ENCODE results near the gene NAT8L. TPM values are rescaled to one million over a fixed set of nuclear protein-coding genes. Genes with fewer than 3 reads are reported as not detected.

NAT8L gene
- total and polyA plus RNA-seq, 7 donors = 0.72 to 7.2 (median 3.4) TPM

DNA sequence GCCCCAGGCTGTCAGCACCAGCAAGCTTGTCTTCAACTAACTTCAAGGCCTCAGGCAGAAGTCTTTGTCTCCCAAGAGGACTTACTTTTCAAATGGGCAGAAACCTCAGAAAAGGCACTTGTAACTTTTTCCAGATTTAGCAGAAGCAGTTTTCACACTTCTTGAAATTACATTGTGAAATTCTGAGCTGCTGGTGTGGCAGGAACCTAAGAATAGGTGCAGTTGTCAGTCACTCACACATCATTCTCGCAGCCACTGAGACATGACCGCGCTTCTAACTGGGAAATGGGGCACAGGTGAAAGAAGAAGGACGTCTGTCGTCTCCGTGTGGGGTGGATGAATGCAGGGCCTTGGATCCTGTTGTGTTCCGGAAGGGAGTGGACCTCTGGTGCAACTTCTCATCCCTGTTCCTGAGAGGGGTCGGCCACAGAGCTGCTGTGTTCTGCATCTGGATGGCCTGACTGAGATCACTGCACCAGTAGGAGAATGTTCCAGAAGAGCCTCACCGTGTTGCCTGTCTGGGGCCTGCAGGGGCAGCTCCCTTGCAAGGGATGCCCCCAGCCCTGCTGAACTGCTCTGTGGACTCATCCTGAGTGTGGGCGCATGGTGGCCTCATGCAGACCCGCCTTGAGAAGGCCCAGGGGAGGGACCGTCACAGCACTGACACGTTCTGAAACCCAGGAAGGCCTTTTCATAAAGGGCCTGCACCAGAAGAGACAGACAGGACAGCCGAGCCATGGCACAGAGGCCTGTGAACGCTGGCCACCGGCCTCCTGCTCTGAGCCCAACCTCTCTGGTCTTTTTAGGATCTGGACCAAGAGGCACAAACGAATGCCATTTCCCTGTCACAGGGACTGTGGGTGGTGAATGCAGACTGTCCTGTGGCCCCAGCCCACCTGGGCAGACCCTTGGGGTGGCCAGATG is 18.7 kb downstream of the NAT8L start:
- TF ChIP-seq, protein P1, sequence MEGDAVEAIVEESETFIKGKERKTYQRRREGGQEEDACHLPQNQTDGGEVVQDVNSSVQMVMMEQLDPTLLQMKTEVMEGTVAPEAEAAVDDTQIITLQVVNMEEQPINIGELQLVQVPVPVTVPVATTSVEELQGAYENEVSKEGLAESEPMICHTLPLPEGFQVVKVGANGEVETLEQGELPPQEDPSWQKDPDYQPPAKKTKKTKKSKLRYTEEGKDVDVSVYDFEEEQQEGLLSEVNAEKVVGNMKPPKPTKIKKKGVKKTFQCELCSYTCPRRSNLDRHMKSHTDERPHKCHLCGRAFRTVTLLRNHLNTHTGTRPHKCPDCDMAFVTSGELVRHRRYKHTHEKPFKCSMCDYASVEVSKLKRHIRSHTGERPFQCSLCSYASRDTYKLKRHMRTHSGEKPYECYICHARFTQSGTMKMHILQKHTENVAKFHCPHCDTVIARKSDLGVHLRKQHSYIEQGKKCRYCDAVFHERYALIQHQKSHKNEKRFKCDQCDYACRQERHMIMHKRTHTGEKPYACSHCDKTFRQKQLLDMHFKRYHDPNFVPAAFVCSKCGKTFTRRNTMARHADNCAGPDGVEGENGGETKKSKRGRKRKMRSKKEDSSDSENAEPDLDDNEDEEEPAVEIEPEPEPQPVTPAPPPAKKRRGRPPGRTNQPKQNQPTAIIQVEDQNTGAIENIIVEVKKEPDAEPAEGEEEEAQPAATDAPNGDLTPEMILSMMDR (IDR thresholded peaks at IDR 0.05) = no peak
- intact Hi-C loops (cut with DNase I) = no loop called here

DNA sequence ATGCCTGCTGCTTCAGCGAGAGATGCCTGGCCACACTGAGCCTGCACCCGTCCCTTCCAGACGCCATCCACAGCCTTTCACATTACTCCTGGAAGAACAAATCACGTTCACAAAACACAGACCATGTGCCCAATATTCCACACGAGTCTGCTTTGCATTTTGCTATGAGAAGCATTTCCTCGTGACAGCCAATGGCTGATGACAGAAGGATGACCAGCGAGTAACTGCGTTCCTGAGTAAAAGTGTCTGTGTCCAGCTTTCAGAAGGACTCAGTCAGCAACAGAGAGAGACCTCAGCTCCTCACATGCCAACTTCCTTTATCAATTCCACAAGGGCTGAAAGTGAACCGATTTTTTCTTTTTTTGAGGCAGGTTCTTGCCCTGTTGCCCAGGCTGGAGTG is 19.5 kb downstream of the NAT8L start:
- Histone ChIP-seq H3K27ac (no peak overlapping the region), H3K4me3 (no peak overlapping the region), H3K36me3 (ENCODE audit: insufficient read depth in 1 of 2, low read depth in 1 of 2) (no peaks in the 10 kb centered on the region), H3K4me1 (no peaks in the 10 kb centered on the region), H3K9me3 (no peaks in the 10 kb centered on the region), H3K27me3 (ENCODE audit: insufficient read depth in 3 of 3, low read length in 2 of 3) (no peaks in the 10 kb centered on the region)
- intact Hi-C loops (cut with DNase I) = no loop called here
- TF ChIP-seq, protein P1 (IDR thresholded peaks at IDR 0.05) = no peak
- DNase-seq = no peak
- ATAC-seq = no peak
- WGBS, 3 donors = 54 to 72% (median 63%) methylated on average over 9 of the region's 9 CpGs

More for the DNA sequence above, 18.7 kb downstream of the NAT8L start:
- no peak for DNase-seq
- Histone ChIP-seq H3K9me3 (no peaks in the 10 kb centered on the region), H3K27ac (no peak overlapping the region), H3K36me3 (ENCODE audit: insufficient read depth in 1 of 2, low read depth in 1 of 2) (no peaks in the 10 kb centered on the region), H3K4me1 (no peaks in the 10 kb centered on the region), H3K27me3 (ENCODE audit: insufficient read depth in 3 of 3, low read length in 2 of 3) (no peaks in the 10 kb centered on the region), H3K4me3 (no peak overlapping the region)
- 84 to 91% (median 85%) methylated on average over 17 of the region's 17 CpGs for WGBS, 3 donors
- ATAC-seq = no peak

DNA sequence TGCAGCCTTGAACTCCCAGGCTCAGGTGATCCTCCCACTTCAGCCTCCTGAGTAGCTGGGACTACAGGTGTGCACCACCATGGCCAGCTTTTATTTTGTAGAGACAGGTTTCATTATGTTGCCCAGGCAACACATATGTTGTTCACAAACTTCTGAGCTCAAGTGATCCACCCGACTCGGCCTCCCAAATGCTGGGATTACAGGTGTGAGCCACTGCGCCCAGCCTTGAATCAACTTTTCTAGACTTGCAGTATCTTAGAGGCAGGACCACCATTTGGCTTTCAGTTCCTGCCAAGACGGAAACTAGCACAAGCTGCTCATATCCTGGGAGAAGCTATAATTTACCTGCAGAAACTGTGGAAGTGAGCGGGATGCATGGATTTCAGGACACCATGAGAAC is 19.9 kb downstream of the NAT8L start:
- ATAC-seq = no peak
- Histone ChIP-seq H3K9me3 (no peaks in the 10 kb centered on the region), H3K4me1 (no peaks in the 10 kb centered on the region), H3K4me3 (no peak overlapping the region), H3K27me3 (ENCODE audit: insufficient read depth in 3 of 3, low read length in 2 of 3) (no peaks in the 10 kb centered on the region), H3K36me3 (ENCODE audit: insufficient read depth in 1 of 2, low read depth in 1 of 2) (no peaks in the 10 kb centered on the region), H3K27ac (no peak overlapping the region)
- intact Hi-C loops (cut with DNase I) = no loop called here
- 92 to 95% (median 92%) methylated on average over 5 of the region's 5 CpGs for WGBS, 3 donors
- TF ChIP-seq, protein P1 (IDR thresholded peaks at IDR 0.05) = no peak
- no peak for DNase-seq

DNA sequence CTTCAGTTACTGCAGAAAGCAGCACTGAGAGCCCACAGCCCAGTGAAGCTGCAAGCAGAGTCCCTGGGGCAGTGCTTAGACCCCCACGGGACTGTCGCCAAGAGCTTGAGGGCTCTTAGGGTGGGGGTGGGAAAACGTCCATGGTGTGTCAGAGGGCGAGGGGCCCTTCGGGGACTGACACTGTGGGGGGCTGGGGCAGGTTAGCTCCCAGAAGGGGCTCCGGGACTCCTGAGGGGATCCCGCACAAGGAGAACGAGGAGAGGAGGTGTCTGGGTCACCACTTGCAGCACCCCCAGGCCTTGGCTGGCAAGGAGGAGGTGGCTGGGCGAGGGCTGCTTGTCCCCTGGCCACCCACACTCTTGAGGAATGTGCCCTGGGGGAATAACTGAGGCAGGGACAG is 20.8 kb downstream of the NAT8L start:
- Histone ChIP-seq H3K9me3 (no peaks in the 10 kb centered on the region), H3K36me3 (ENCODE audit: insufficient read depth in 1 of 2, low read depth in 1 of 2) (no peaks in the 10 kb centered on the region), H3K4me3 (no peak overlapping the region), H3K4me1 (no peaks in the 10 kb centered on the region), H3K27me3 (ENCODE audit: insufficient read depth in 3 of 3, low read length in 2 of 3) (no peaks in the 10 kb centered on the region), H3K27ac (no peak overlapping the region)
- DNase-seq (no peak), ATAC-seq (no peak)
- TF ChIP-seq, protein P1 (IDR thresholded peaks at IDR 0.05) = no peak
- intact Hi-C loops (cut with DNase I) = no loop called here
- 84 to 95% (median 89%) methylated on average over 8 to 9 of the region's 9 CpGs for WGBS, 3 donors
